Transverse colon (tissue), 3 donors: ENCODE data around the gene MRPS18A.

Experiments used
- CTCF ChIP-seq, 5 experiments: fragments of 200-600 bp in 3 of 5; fragments of 450-650 bp in 2 of 5; sonication (generic) in 3 of 5; IDR thresholded peaks; 1 replicate in 2 of 5; 2 replicates in 3 of 5; pipeline ENCODE4 v1.5.1; 2016 to 2017; ENCODE audit warnings: antibody characterized with exemption in 5 of 5, inconsistent platforms in 3 of 5, mild to moderate bottlenecking in 2 of 5, moderate library complexity in 1 of 5
- EP300 ChIP-seq: sonication (generic); formaldehyde crosslinking; IDR thresholded peaks from one replicate; pipeline ENCODE4 v1.6.1; 2017; ENCODE audit warnings: antibody characterized with exemption, low read depth
- POLR2A ChIP-seq: fragments of 450-650 bp; IDR thresholded peaks from one replicate; pipeline ENCODE4 v1.6.1; 2016; ENCODE audit warnings: antibody characterized with exemption, mild to moderate bottlenecking, moderate library complexity

DNA sequence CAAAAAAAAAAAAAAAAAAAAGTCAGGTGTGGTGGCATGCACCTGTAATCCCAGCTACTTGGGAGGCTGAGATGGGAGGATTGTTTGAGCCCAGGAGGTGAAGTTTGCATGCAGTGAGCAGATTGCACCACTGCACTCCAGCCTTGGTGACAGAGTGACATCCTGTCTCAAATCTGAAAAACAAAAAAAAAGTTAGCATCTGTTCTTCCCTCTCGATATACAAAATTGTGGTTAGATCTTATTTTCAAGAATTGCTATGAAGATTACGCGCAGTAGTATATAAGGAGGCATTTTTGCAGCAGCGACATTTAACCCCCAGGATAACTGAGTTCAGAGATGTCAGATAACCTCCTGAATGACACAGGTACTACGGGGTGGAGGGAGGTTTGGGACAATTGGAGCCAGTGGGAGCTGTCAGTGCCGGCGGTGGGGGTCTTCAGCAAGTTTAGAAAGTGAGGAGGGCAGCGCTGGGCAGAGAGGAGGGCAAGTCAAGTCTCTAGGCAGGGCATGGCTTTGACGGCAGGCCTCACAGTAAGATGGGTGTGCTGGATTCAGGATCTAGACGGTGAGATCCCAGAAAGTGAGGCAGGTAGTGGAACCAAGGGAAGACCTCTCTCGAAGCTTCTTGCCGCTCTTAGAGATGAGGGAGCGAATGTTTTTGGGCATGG is 26.2 kb upstream of the MRPS18A start:
- TF ChIP-seq CTCF (IDR thresholded peaks at IDR 0.05) = no peak
- no peak for TF ChIP-seq POLR2A
- TF ChIP-seq EP300 = no peak
